ENCODE results near the gene GLDC. TPM values are rescaled to one million over a fixed set of nuclear protein-coding genes. Genes with fewer than 3 reads are reported as not detected.

The GLDC gene
- total RNA-seq, 1 experiment from 2014 or later = 145 TPM

- TF ChIP-seq AFF4 (CRISPR knock-in tag; IDR thresholded peaks at IDR 0.05; ENCODE audit: borderline replicate concordance) (no peak), TCF7 (CRISPR knock-in tag; IDR thresholded peaks at IDR 0.05; ENCODE audit: low read depth) (no peak), CREM (CRISPR knock-in tag; IDR thresholded peaks at IDR 0.05) (no peak), ZNF121 (CRISPR knock-in tag; IDR thresholded peaks at IDR 0.05) (no peak), RORB (CRISPR knock-in tag; IDR thresholded peaks at IDR 0.05) (no peak), ZNF317 (CRISPR knock-in tag; IDR thresholded peaks at IDR 0.05; ENCODE audit: borderline replicate concordance, low read depth) (no peak), HMGA2 (CRISPR knock-in tag; IDR thresholded peaks at IDR 0.05) (no peak)
These were observed 80.2 kb downstream of the GLDC start (continued) for GRCh38 chr9:6565312-6565711.

- CTCF ChIA-PET = no interaction called here
- Mint-ChIP-seq H3K4me3 (no peak overlapping the region), H3K36me3 (peaks cover 50% of the 10 kb centered on the region), H3K4me1 (no peaks in the 10 kb centered on the region), H3K27ac (no peak overlapping the region), H3K27me3 (ENCODE audit: low read depth) (no peaks in the 10 kb centered on the region), H3K9me3 (no peaks in the 10 kb centered on the region)
- ATAC-seq (no peak), DNase-seq (ENCODE audit: low spot score) (no peak)
- POLR2A ChIA-PET = no interaction called here
- no peak for TF ChIP-seq ESRRA (CRISPR knock-in tag; IDR thresholded peaks at IDR 0.05; ENCODE audit: borderline replicate concordance)
- no peak for TF ChIP-seq ELF4 (CRISPR knock-in tag; IDR thresholded peaks at IDR 0.05; ENCODE audit: low read depth)
- no peak for TF ChIP-seq ZMAT4 (CRISPR knock-in tag; IDR thresholded peaks at IDR 0.05)
These were observed 80.7 kb downstream of the GLDC start for GRCh38 chr9:6564868-6565267.

- no peak for ATAC-seq
- Mint-ChIP-seq H3K36me3 (peaks cover 53% of the 10 kb centered on the region), H3K9me3 (no peaks in the 10 kb centered on the region), H3K27ac (no peak overlapping the region), H3K4me3 (no peak overlapping the region), H3K27me3 (ENCODE audit: low read depth) (no peaks in the 10 kb centered on the region), H3K4me1 (no peaks in the 10 kb centered on the region)
- POLR2A ChIA-PET = no interaction called here
- CTCF ChIA-PET = no interaction called here
- no peak for DNase-seq (ENCODE audit: low spot score)
- TF ChIP-seq IRF1 (CRISPR knock-in tag; IDR thresholded peaks at IDR 0.05) (no peak), JUN (CRISPR knock-in tag; IDR thresholded peaks at IDR 0.05) (no peak), ZNF263 (CRISPR knock-in tag; IDR thresholded peaks at IDR 0.05; ENCODE audit: low read depth) (no peak), MLX (CRISPR knock-in tag; IDR thresholded peaks at IDR 0.05) (no peak), CREM (CRISPR knock-in tag; IDR thresholded peaks at IDR 0.05) (no peak), NFYB (CRISPR knock-in tag; conservative IDR thresholded peaks at IDR 0.05; ENCODE audit: low read depth) (no peak), EMX1 (CRISPR knock-in tag; IDR thresholded peaks at IDR 0.05) (no peak), E2F1 (CRISPR knock-in tag; IDR thresholded peaks at IDR 0.05) (no peak), ZNF512 (CRISPR knock-in tag; IDR thresholded peaks at IDR 0.05; ENCODE audit: borderline replicate concordance) (no peak), MXD4 (CRISPR knock-in tag; IDR thresholded peaks at IDR 0.05; ENCODE audit: borderline replicate concordance) (no peak), ZNF121 (CRISPR knock-in tag; IDR thresholded peaks at IDR 0.05) (no peak), CTCF (IDR thresholded peaks at IDR 0.05) (no peak)
These were observed 81.2 kb downstream of the GLDC start for GRCh38 chr9:6564360-6564759.

All from WTC11 (cell line).